CD4-positive, alpha-beta T cell (primary cell): ENCODE data around the gene NSDHL. TPM values are rescaled to one million over a fixed set of nuclear protein-coding genes. Genes with fewer than 3 reads are reported as not detected.

ENCODE experiments used
- ATAC-seq: fragments of 200-7000 bp; cut with Tn5 transposase; one replicate; pipeline ENCODE4 v1.10.0; 2022; ENCODE audit warnings: mild to moderate bottlenecking; ENCODE audit not compliant: poor library complexity
- CTCF ChIA-PET: fragments of 350-600 bp; sonication (Branson Sonifier 250); formaldehyde crosslinking; loops from one replicate; lab custom pipeline; 2021; ENCODE audit warnings: antibody characterized with exemption, inconsistent platforms; lab: Charles Lee
- POLR2A ChIA-PET: fragments of 350-600 bp; sonication (Branson Sonifier 250); formaldehyde crosslinking; loops from one replicate; lab custom pipeline; 2021; ENCODE audit warnings: antibody characterized with exemption, inconsistent platforms; lab: Charles Lee
- DNase-seq, 14 experiments: peaks; one replicate each; pipeline ENCODE4 v3.0.0-alpha.2; 2013 to 2020; ENCODE audit warnings: mixed read lengths in 2 of 14
- H3K27ac ChIP-seq, 2 donors: one replicate each; pipeline versions ENCODE4 v1.5.1 to v1.7.0; 2013; ENCODE audit warnings: low read length in 2 of 2, low read depth in 1 of 2, mild to moderate bottlenecking in 1 of 2
- H3K27me3 ChIP-seq, 2 experiments: 1 replicate in 1 of 2; 2 replicates in 1 of 2; pipeline versions ENCODE4 v1.6.1 to v1.7.0; 2013; ENCODE audit warnings: low read length in 2 of 2, control low read depth in 1 of 2, mild to moderate bottlenecking in 1 of 2, moderate library complexity in 1 of 2; ENCODE audit not compliant: insufficient read depth in 2 of 2, control insufficient read depth in 1 of 2
- H3K36me3 ChIP-seq: one replicate; pipeline ENCODE4 v1.6.1; 2013; ENCODE audit warnings: low read length, control low read depth; ENCODE audit not compliant: insufficient read depth
- H3K4me1 ChIP-seq: one replicate; pipeline ENCODE4 v1.6.1; 2013; ENCODE audit warnings: low read length, control low read depth; ENCODE audit not compliant: insufficient read depth
- H3K4me3 ChIP-seq: one replicate; pipeline ENCODE4 v1.5.1; 2013; ENCODE audit warnings: mild to moderate bottlenecking, low read length, moderate library complexity
- H3K9me3 ChIP-seq, 2 experiments: 1 replicate in 1 of 2; 2 replicates in 1 of 2; pipeline versions ENCODE4 v1.6.1 to v1.7.0; 2013; ENCODE audit warnings: low read length in 2 of 2, mild to moderate bottlenecking in 2 of 2, control low read depth in 1 of 2, moderate library complexity in 1 of 2; ENCODE audit not compliant: control insufficient read depth in 1 of 2, insufficient read depth in 1 of 2
- H3K27ac Mint-ChIP-seq: one replicate; pipeline ENCODE4 v1.8.0; 2020; ENCODE audit warnings: mixed read lengths
- H3K27me3 Mint-ChIP-seq: one replicate; pipeline ENCODE4 v1.8.0; 2021; ENCODE audit warnings: mixed read lengths
- H3K36me3 Mint-ChIP-seq: one replicate; pipeline ENCODE4 v1.8.0; 2021; ENCODE audit warnings: low read depth, mixed read lengths
- H3K4me1 Mint-ChIP-seq: one replicate; pipeline ENCODE4 v1.8.0; 2021; ENCODE audit warnings: low read depth, mixed read lengths
- H3K4me3 Mint-ChIP-seq: one replicate; pipeline ENCODE4 v1.8.0; 2020; ENCODE audit warnings: mild to moderate bottlenecking, mixed read lengths
- H3K9me3 Mint-ChIP-seq: one replicate; pipeline ENCODE4 v1.8.0; 2020; ENCODE audit warnings: mixed read lengths
- intact Hi-C, 2 experiments: fragments of 100-400 bp; cut with DNase I in 1 of 2; cut with micrococcal nuclease in 1 of 2; formaldehyde crosslinking; loops; one replicate each; pipeline versions ENCODE4 v1.15.1 to v1.9.0; 2023 to 2025; cut with DNase I, micrococcal nuclease
- total RNA-seq, 174 experiments: library from RNA in 2 of 174; stranded (reverse) in 2 of 174; gene quantifications; one replicate each; pipeline ENCODE4 v1.2.3 and lab custom pipeline; 2021 to 2026
- TF ChIP-seq, protein P1 (sequence below): fragments of 200-600 bp; IDR thresholded peaks from one replicate; pipeline ENCODE4 v1.8.0; 2022; ENCODE audit warnings: antibody characterized with exemption, mild to moderate bottlenecking

The NSDHL gene
- total RNA-seq, 2 experiments from 2014 or later, result 2.7 to 2.9 TPM

DNA sequence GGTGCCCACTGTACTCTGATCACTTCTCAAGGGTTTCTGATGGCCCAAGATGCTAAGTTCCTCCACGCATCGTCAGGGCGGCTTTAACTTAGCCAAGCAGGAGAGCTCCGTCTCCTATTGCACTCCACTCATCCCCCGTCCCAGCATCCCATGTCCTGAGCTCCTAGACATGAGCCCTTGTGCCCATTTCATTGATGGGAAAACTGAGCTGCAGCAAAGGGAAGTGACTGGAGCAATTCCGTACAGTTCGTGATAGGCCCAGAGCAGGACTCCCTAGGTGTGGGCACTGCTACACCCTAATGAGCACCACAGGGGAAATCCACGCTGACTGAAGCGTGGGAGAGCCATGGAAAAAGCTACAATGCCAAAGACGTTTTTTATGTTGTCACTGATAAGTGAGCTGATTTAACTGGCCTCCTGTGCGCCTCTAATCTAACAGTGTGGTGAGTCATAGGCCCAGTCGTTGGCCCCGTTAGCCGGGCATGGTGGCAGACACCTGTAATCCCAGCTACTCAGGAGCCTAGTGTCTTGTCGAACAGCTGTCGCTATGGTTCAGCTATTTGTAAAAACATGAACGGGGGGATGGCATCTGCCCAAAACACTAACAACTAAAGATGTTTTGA, 14.9 kb downstream of the NSDHL start:
- TF ChIP-seq, protein P1, sequence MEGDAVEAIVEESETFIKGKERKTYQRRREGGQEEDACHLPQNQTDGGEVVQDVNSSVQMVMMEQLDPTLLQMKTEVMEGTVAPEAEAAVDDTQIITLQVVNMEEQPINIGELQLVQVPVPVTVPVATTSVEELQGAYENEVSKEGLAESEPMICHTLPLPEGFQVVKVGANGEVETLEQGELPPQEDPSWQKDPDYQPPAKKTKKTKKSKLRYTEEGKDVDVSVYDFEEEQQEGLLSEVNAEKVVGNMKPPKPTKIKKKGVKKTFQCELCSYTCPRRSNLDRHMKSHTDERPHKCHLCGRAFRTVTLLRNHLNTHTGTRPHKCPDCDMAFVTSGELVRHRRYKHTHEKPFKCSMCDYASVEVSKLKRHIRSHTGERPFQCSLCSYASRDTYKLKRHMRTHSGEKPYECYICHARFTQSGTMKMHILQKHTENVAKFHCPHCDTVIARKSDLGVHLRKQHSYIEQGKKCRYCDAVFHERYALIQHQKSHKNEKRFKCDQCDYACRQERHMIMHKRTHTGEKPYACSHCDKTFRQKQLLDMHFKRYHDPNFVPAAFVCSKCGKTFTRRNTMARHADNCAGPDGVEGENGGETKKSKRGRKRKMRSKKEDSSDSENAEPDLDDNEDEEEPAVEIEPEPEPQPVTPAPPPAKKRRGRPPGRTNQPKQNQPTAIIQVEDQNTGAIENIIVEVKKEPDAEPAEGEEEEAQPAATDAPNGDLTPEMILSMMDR, result no peak
- intact Hi-C loops, result no loop called here
- Histone ChIP-seq H3K9me3 (no peaks in the 10 kb centered on the region), H3K4me1 (no peaks in the 10 kb centered on the region), H3K4me3 (no peak overlapping the region), H3K36me3 (peaks cover 3% of the 10 kb centered on the region), H3K27ac (no peak overlapping the region), H3K27me3 (no peaks in the 10 kb centered on the region)
- H3K27ac Mint-ChIP-seq, result no peak overlapping the region
- no peaks in the 10 kb centered on the region for H3K9me3 Mint-ChIP-seq
- H3K36me3 Mint-ChIP-seq, result peaks cover 27% of the 10 kb centered on the region
- ATAC-seq (no peak), DNase-seq (no peak)
- POLR2A ChIA-PET, result no interaction called here
- H3K27me3 Mint-ChIP-seq, result no peaks in the 10 kb centered on the region
- no peak overlapping the region for H3K4me3 Mint-ChIP-seq
- no peaks in the 10 kb centered on the region for H3K4me1 Mint-ChIP-seq
- CTCF ChIA-PET, result no interaction called here

GRCh38 chrX:152847281-152847680, 16.4 kb downstream of the NSDHL start:
- peaks cover 37% of the 10 kb centered on the region for H3K36me3 Mint-ChIP-seq
- Histone ChIP-seq H3K9me3 (no peaks in the 10 kb centered on the region), H3K27me3 (no peaks in the 10 kb centered on the region), H3K4me1 (no peaks in the 10 kb centered on the region), H3K36me3 (peaks cover 11% of the 10 kb centered on the region), H3K27ac (no peak overlapping the region), H3K4me3 (no peak overlapping the region)
- ATAC-seq, result no peak
- TF ChIP-seq, protein P1, result no peak
- ChIA-PET CTCF (no interaction called here), POLR2A (no interaction called here)
- no peak overlapping the region for H3K27ac Mint-ChIP-seq
- H3K4me3 Mint-ChIP-seq, result no peak overlapping the region
- H3K9me3 Mint-ChIP-seq, result no peaks in the 10 kb centered on the region
- no peaks in the 10 kb centered on the region for H3K27me3 Mint-ChIP-seq
- H3K4me1 Mint-ChIP-seq, result no peaks in the 10 kb centered on the region
- intact Hi-C loops, result no loop called here
- no peak for DNase-seq

- H3K9me3 ChIP-seq, result no peaks in the 10 kb centered on the region
- peaks cover 61% of the 10 kb centered on the region for H3K36me3 Mint-ChIP-seq
- no peak overlapping the region for H3K4me3 ChIP-seq
- H3K4me1 Mint-ChIP-seq, result no peaks in the 10 kb centered on the region
- no peaks in the 10 kb centered on the region for H3K9me3 Mint-ChIP-seq
- no peaks in the 10 kb centered on the region for H3K27me3 Mint-ChIP-seq
- no peak for ATAC-seq
- intact Hi-C loops, result no loop called here
- no peak overlapping the region for H3K27ac ChIP-seq
- H3K27me3 ChIP-seq, result no peaks in the 10 kb centered on the region
- H3K4me1 ChIP-seq, result no peaks in the 10 kb centered on the region
- H3K36me3 ChIP-seq, result peaks cover 16% of the 10 kb centered on the region
- DNase-seq, result no peak
- TF ChIP-seq, protein P1, result no peak
- H3K4me3 Mint-ChIP-seq, result no peak overlapping the region
- H3K27ac Mint-ChIP-seq, result no peak overlapping the region
- POLR2A ChIA-PET, result interaction anchor here (0.9 kb wide), 1 partner anchor 182 kb away, joined by 3 read pairs; no protein-coding TSS in a partner anchor
- CTCF ChIA-PET, result no interaction called here
Observed at GRCh38 chrX:152850465-152850864, 19.6 kb downstream of the NSDHL start.
